ENCODE measurements around the gene CFAP97D1.

DNA sequence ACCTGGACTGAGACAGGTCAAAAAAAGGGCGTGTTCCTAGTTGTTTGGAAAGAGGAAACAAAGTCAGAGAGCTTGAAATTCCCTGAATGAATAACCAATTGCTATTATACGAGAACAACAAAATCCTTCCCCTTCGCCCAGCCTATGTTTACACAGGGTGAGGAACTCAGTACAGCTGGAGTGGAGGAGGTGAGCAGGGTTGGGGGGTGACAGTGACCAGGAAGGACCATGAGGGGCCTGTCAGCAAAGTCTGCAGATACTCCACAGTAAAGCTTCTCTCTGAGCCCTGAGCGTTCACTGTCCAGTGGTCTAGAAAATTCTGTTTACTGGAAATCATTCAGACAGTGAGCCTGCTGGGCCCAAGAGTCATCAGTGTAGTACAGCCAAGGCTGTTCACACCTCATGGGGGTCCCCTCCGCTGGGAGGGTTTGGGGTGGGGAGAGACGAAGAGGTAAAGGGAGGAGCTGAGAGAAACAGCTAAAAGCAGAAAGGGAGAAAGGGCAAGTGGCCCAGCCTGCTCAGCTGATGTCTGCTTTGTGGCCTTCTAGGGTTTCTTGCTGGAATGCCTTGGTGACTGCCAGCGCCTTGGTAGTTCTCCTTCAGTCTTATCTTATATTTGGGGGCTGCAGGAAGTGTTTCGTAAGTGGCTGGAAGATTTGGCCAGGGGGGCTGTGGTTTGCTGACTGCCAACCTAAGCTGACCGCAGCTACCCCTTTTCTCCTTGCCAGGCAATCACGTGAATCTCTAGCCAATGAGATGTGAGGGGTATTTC, 7.2 kb upstream of the CFAP97D1 start:
- TF ChIP-seq, protein P1, sequence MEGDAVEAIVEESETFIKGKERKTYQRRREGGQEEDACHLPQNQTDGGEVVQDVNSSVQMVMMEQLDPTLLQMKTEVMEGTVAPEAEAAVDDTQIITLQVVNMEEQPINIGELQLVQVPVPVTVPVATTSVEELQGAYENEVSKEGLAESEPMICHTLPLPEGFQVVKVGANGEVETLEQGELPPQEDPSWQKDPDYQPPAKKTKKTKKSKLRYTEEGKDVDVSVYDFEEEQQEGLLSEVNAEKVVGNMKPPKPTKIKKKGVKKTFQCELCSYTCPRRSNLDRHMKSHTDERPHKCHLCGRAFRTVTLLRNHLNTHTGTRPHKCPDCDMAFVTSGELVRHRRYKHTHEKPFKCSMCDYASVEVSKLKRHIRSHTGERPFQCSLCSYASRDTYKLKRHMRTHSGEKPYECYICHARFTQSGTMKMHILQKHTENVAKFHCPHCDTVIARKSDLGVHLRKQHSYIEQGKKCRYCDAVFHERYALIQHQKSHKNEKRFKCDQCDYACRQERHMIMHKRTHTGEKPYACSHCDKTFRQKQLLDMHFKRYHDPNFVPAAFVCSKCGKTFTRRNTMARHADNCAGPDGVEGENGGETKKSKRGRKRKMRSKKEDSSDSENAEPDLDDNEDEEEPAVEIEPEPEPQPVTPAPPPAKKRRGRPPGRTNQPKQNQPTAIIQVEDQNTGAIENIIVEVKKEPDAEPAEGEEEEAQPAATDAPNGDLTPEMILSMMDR (IDR thresholded peaks at IDR 0.05) = no peak
- TF ChIP-seq POLR2AphosphoS5 (IDR thresholded peaks at IDR 0.05) (no peak), EP300 (IDR thresholded peaks at IDR 0.05) (no peak)

Data from gastroesophageal sphincter (tissue), 3 donors.